Body of pancreas (tissue), 4 donors: ENCODE measurements around the gene CFAP299. TPM values are rescaled to one million over a fixed set of nuclear protein-coding genes. Genes with fewer than 3 reads are reported as not detected.

Experiments used
- ATAC-seq: fragments of 150-250 bp; one replicate; pipeline ENCODE4 v1.9.1; 2016
- DNase-seq, 4 donors: peaks; one replicate each; pipeline ENCODE4 v3.0.0-alpha.2; 2019
- H3K27ac ChIP-seq, 4 donors: fragments of 200-600 bp; sonication (generic); 1 replicate in 3 of 4; 2 replicates in 1 of 4; pipeline versions ENCODE4 v1.5.1 to v1.6.1; 2016 to 2019; ENCODE audit warnings: mild to moderate bottlenecking in 1 of 4, mixed read lengths in 1 of 4, moderate library complexity in 1 of 4
- H3K27me3 ChIP-seq, 2 donors: fragments of 200-600 bp; sonication (generic); one replicate each; pipeline ENCODE4 v1.6.0; 2016; ENCODE audit warnings: mild to moderate bottlenecking in 1 of 2
- H3K36me3 ChIP-seq, 2 donors: fragments of 200-600 bp; sonication (generic); replicated peaks in 1 of 2; 2 replicates each; pipeline ENCODE4 v1.5.1; 2016; ENCODE audit warnings: low read depth in 2 of 2; ENCODE audit not compliant: insufficient read depth in 1 of 2
- H3K4me1 ChIP-seq: fragments of 200-600 bp; sonication (generic); one replicate; pipeline ENCODE4 v1.6.0; 2016
- H3K4me3 ChIP-seq, 2 donors: fragments of 200-600 bp; sonication (generic); 1 replicate in 1 of 2; 2 replicates in 1 of 2; pipeline ENCODE4 v1.5.1; 2016 to 2019
- H3K9me3 ChIP-seq, 3 donors: fragments of 200-600 bp; sonication (generic); 1 replicate in 2 of 3; 2 replicates in 1 of 3; pipeline ENCODE4 v1.5.1; 2016
- CTCF ChIP-seq, 7 experiments: fragments of 450-650 bp in 4 of 7; fragments of 200-600 bp in 3 of 7; sonication (generic) in 3 of 7; IDR thresholded peaks; one replicate each; pipeline ENCODE4 v1.5.1; 2016 to 2019; ENCODE audit warnings: antibody characterized with exemption in 7 of 7
- POLR2A ChIP-seq, 3 donors: fragments of 450-650 bp; IDR thresholded peaks; one replicate each; pipeline ENCODE4 v1.6.1; 2016; ENCODE audit warnings: antibody characterized with exemption in 3 of 3, mild to moderate bottlenecking in 2 of 3
- WGBS, 2 donors: methylation state at CpG; one replicate each; pipeline ENCODE4 v1.1.5; 2017; 5-methylcytosine and 5-hydroxymethylcytosine counted together
- intact Hi-C: fragments of 100-400 bp; cut with DNase I; formaldehyde crosslinking; loops from one replicate; pipeline ENCODE4 v1.15.1; 2023
- total RNA-seq, 2 donors: library from RNA; depleted of rRNA; stranded (reverse); fragments of >200 nt; gene quantifications; one replicate each; pipeline ENCODE4 v1.1.0, GENCODE V29; 2016

CFAP299 gene
- total RNA-seq, 2 donors from 2014 or later = not detected

DNA sequence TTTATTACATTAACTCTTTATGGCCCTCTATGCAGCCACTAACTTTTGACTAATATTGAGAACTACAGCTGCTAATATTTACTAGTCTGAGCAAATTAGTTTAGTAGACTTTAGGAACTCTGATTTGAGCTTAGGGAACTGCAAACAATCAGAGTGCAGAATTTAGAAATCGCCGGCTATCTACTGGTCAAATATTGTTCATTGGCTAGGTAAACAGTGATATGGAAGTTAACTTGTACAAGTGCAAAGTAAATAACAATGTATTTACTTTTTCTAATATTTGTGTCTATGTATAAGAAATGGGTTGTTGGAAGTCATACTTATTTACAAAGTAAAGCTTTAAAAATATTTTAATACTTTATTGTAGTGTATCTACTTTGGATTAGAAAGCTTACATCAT, 279.6 kb downstream of the CFAP299 start:
- ATAC-seq = no peak

DNA sequence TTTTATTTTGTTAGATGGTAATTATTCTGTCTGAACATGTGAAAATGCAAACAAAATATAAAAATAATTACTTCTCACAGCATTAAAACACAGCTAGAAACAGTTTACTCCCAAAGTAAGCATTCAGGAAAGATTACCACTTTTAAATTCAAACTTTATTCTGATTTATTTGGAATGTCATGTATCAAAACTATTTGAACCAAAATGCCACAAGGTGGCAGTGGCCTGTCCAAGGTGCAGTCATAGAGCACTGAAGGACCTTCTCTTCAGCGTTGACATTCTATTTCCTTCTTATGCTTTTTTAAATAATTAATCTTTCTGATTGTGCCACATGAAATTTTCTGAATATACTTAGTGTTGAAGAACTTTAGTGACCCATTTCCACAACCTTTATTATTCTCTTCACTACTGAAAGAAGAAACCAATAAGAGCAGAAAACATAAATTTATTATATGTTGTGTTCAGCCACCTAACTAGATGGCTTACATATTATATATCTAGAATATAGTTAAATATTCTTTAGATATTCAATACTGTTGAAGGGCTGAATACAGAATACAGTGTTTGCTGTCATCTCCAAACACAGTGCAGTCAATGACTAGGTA, 283.6 kb downstream of the CFAP299 start:
- 10 to 19% methylated on average over 1 of the region's 1 CpG for WGBS, 2 donors
- no peaks in the 10 kb centered on the region for H3K36me3 ChIP-seq
- ATAC-seq (no peak), DNase-seq (peak in 1 of 4 donors; percentile 6)
- H3K4me1 ChIP-seq = no peaks in the 10 kb centered on the region
- intact Hi-C loops = no loop called here
- TF ChIP-seq POLR2A (IDR thresholded peaks at IDR 0.05) = no peak
- peak in 1 of 7 experiments; percentile 20 for TF ChIP-seq CTCF (IDR thresholded peaks at IDR 0.05)
- H3K27ac ChIP-seq = no peak overlapping the region
- no peaks in the 10 kb centered on the region for H3K27me3 ChIP-seq
- H3K9me3 ChIP-seq = peaks cover 0 to 6% (median 0%) of the 10 kb centered on the region in 3 donors
- no peak overlapping the region for H3K4me3 ChIP-seq

More for the DNA sequence above, 279.6 kb downstream of the CFAP299 start:
- Histone ChIP-seq H3K27ac (no peak overlapping the region), H3K4me1 (peaks cover 5% of the 10 kb centered on the region), H3K36me3 (no peaks in the 10 kb centered on the region), H3K27me3 (no peaks in the 10 kb centered on the region), H3K4me3 (no peak overlapping the region), H3K9me3 (no peaks in the 10 kb centered on the region)
- DNase-seq = no peak
- WGBS, 2 donors = 12 to 14% methylated on average over 2 of the region's 2 CpGs
- TF ChIP-seq CTCF (IDR thresholded peaks at IDR 0.05) (no peak), POLR2A (IDR thresholded peaks at IDR 0.05) (no peak)
- intact Hi-C loops = no loop called here

- no peak for TF ChIP-seq CTCF (IDR thresholded peaks at IDR 0.05)
- TF ChIP-seq POLR2A (IDR thresholded peaks at IDR 0.05) = no peak
- no peaks in the 10 kb centered on the region for H3K27me3 ChIP-seq
- ATAC-seq (no peak), DNase-seq (no peak)
- intact Hi-C loops = no loop called here
- H3K4me1 ChIP-seq = no peaks in the 10 kb centered on the region
- no peaks in the 10 kb centered on the region for H3K36me3 ChIP-seq
- H3K9me3 ChIP-seq = no peaks in the 10 kb centered on the region
- no peak overlapping the region for H3K4me3 ChIP-seq
- no peak overlapping the region for H3K27ac ChIP-seq
- 53 to 65% methylated on average over 1 of the region's 1 CpG for WGBS, 2 donors
These were observed 296.3 kb downstream of the CFAP299 start for GRCh38 chr4:80631861-80632260.

DNA sequence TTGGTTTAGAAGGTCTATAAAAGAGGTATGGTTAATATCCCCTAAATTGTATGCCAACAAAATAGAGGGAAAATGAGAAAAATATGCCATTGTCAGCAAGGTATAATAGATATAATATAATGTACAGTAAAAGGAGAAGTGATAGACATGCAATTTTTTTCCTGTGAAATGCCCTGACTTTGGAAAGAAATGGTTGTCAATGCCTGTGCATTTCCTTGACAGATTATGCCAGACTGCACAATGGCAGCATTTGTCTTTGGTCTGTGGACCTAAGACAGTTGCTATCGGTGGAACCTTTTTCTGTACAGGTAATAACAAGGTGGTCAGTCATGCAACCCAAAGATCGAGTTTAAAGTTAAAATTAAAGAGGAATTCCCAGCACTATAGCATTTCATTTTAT, 301.7 kb downstream of the CFAP299 start:
- Histone ChIP-seq H3K36me3 (no peaks in the 10 kb centered on the region), H3K27ac (no peak overlapping the region), H3K4me1 (no peaks in the 10 kb centered on the region), H3K4me3 (no peak overlapping the region), H3K9me3 (no peaks in the 10 kb centered on the region), H3K27me3 (no peaks in the 10 kb centered on the region)
- intact Hi-C loops = no loop called here
- no peak for TF ChIP-seq POLR2A (IDR thresholded peaks at IDR 0.05)
- TF ChIP-seq CTCF (IDR thresholded peaks at IDR 0.05) = no peak
- WGBS, 2 donors = 37 to 45% methylated on average over 2 of the region's 2 CpGs
- no peak for DNase-seq
- ATAC-seq = no peak

DNA sequence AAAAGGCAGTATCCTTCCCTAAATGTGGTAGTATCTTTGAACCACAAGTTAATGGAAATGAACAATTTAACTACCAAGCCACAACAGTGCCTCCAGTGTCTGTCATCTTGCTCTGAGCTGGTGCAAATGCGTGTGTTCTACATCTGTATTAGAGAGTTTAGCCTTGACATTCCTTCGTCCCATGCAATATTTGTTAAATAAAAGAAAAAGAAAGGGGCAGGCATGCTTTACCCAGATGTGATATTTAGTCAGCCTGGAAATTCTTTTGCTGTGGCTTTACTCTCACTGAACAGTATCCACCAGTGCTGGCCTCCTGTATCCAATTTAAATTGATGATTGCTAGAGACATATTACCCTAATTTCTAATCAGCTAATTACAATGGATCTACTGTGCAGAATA, 310.5 kb downstream of the CFAP299 start:
- 24 to 31% methylated on average over 2 of the region's 2 CpGs for WGBS, 2 donors

More for the DNA sequence above, 310.5 kb downstream of the CFAP299 start:
- Histone ChIP-seq H3K36me3 (no peaks in the 10 kb centered on the region), H3K9me3 (no peaks in the 10 kb centered on the region), H3K27me3 (no peaks in the 10 kb centered on the region), H3K27ac (no peak overlapping the region), H3K4me1 (no peaks in the 10 kb centered on the region), H3K4me3 (no peak overlapping the region)
- intact Hi-C loops = no loop called here
- DNase-seq (no peak), ATAC-seq (no peak)
- no peak for TF ChIP-seq CTCF (IDR thresholded peaks at IDR 0.05)
- TF ChIP-seq POLR2A (IDR thresholded peaks at IDR 0.05) = no peak
